ENCODE measurements around the gene PPIB. TPM values are rescaled to one million over a fixed set of nuclear protein-coding genes. Genes with fewer than 3 reads are reported as not detected.

Gene PPIB
- total RNA-seq, 1 experiment from 2014 or later, result 410 TPM

- BruUV-seq (replicated peaks), result no TSS peak
- CTCF ChIA-PET, result no interaction called here
Measured at GRCh38 chr15:64185146-64185911, 22.5 kb upstream of the PPIB start.

GRCh38 chr15:64182859-64183370 lies 20.1 kb upstream of the PPIB start:
- TF ChIP-seq, protein P1, sequence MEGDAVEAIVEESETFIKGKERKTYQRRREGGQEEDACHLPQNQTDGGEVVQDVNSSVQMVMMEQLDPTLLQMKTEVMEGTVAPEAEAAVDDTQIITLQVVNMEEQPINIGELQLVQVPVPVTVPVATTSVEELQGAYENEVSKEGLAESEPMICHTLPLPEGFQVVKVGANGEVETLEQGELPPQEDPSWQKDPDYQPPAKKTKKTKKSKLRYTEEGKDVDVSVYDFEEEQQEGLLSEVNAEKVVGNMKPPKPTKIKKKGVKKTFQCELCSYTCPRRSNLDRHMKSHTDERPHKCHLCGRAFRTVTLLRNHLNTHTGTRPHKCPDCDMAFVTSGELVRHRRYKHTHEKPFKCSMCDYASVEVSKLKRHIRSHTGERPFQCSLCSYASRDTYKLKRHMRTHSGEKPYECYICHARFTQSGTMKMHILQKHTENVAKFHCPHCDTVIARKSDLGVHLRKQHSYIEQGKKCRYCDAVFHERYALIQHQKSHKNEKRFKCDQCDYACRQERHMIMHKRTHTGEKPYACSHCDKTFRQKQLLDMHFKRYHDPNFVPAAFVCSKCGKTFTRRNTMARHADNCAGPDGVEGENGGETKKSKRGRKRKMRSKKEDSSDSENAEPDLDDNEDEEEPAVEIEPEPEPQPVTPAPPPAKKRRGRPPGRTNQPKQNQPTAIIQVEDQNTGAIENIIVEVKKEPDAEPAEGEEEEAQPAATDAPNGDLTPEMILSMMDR (conservative IDR thresholded peaks at IDR 0.05; ENCODE audit: low read depth, low read length), result no peak
- TF ChIP-seq EZH2 (IDR thresholded peaks at IDR 0.05; ENCODE audit: borderline replicate concordance, low read depth, low read length, poor library complexity, severe bottlenecking), result no peak
- Histone ChIP-seq H3K36me3 (ENCODE audit: insufficient read depth, low read length, poor library complexity, severe bottlenecking) (no peaks in the 10 kb centered on the region), H3K27me3 (replicated peaks; ENCODE audit: insufficient read depth, low read depth, low read length, poor library complexity) (no peaks in the 10 kb centered on the region), H3K4me3 (ENCODE audit: low read depth, low read length, poor library complexity, severe bottlenecking) (no peak overlapping the region), H3K9me3 (ENCODE audit: low read depth, low read length, poor library complexity, severe bottlenecking) (no peaks in the 10 kb centered on the region), H3K4me1 (ENCODE audit: insufficient read depth, low read length, poor library complexity, severe bottlenecking) (peaks cover 7% of the 10 kb centered on the region), H3K27ac (ENCODE audit: low read depth, low read length, poor library complexity, severe bottlenecking) (no peak overlapping the region)
- ChIA-PET POLR2A (ENCODE audit: low non-redundant PET) (no interaction called here), CTCF (no interaction called here)
- no TSS peak for BruUV-seq (replicated peaks)
- intact Hi-C loops (cut with micrococcal nuclease; ENCODE audit: unreplicated experiment), result no loop called here
- DNase-seq (ENCODE audit: low spot score), result no peak

More at GRCh38 chr15:64185146-64185911, 22.5 kb upstream of the PPIB start:
- Histone ChIP-seq H3K36me3 (ENCODE audit: insufficient read depth, low read length, poor library complexity, severe bottlenecking) (no peaks in the 10 kb centered on the region), H3K4me3 (ENCODE audit: low read depth, low read length, poor library complexity, severe bottlenecking) (no peak overlapping the region), H3K9me3 (ENCODE audit: low read depth, low read length, poor library complexity, severe bottlenecking) (no peaks in the 10 kb centered on the region), H3K4me1 (ENCODE audit: insufficient read depth, low read length, poor library complexity, severe bottlenecking) (peaks cover 30% of the 10 kb centered on the region), H3K27ac (ENCODE audit: low read depth, low read length, poor library complexity, severe bottlenecking) (no peak overlapping the region), H3K27me3 (replicated peaks; ENCODE audit: insufficient read depth, low read depth, low read length, poor library complexity) (no peaks in the 10 kb centered on the region)
- intact Hi-C loops (cut with micrococcal nuclease; ENCODE audit: unreplicated experiment), result no loop called here
- TF ChIP-seq EZH2 (IDR thresholded peaks at IDR 0.05; ENCODE audit: borderline replicate concordance, low read depth, low read length, poor library complexity, severe bottlenecking), result no peak
- TF ChIP-seq, protein P1 (conservative IDR thresholded peaks at IDR 0.05; ENCODE audit: low read depth, low read length), result no peak
- no peak for DNase-seq (ENCODE audit: low spot score)
- POLR2A ChIA-PET (ENCODE audit: low non-redundant PET), result no interaction called here

DNA sequence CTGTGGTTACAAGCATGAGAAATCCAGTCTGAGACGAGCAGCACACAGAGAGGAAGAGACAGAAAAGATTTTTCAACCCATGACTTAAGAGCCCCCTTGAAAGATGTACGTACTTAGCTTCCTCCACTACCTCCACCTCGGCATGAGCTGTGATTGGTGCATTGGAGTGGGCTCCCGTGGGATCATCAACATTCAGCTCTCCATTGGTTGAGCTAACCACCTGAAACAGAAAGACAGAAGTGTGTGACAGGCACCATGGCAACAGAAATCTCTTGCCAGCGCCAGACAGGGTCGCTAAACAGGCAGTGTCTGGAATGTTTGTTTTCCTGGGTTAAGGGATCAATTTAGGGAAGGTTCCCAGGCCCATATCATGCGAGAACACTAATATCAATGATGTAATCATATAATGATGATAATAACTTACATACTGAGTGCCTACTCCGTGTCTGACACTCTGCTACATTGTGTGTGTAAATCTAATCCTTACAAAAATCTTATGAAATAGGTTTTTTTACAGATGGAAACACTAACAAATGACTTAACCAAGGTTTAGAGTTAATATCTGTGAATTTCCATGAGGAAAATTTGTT lies 17.5 kb upstream of the PPIB start:
- Histone ChIP-seq H3K36me3 (ENCODE audit: insufficient read depth, low read length, poor library complexity, severe bottlenecking) (no peaks in the 10 kb centered on the region), H3K9me3 (ENCODE audit: low read depth, low read length, poor library complexity, severe bottlenecking) (no peaks in the 10 kb centered on the region), H3K4me1 (ENCODE audit: insufficient read depth, low read length, poor library complexity, severe bottlenecking) (no peaks in the 10 kb centered on the region), H3K27ac (ENCODE audit: low read depth, low read length, poor library complexity, severe bottlenecking) (no peak overlapping the region), H3K4me3 (ENCODE audit: low read depth, low read length, poor library complexity, severe bottlenecking) (no peak overlapping the region), H3K27me3 (replicated peaks; ENCODE audit: insufficient read depth, low read depth, low read length, poor library complexity) (no peaks in the 10 kb centered on the region)
- ChIA-PET POLR2A (ENCODE audit: low non-redundant PET) (no interaction called here), CTCF (no interaction called here)
- DNase-seq (ENCODE audit: low spot score), result no peak
- BruUV-seq (replicated peaks), result no TSS peak
- TF ChIP-seq, protein P1 (conservative IDR thresholded peaks at IDR 0.05; ENCODE audit: low read depth, low read length), result no peak
- no peak for TF ChIP-seq EZH2 (IDR thresholded peaks at IDR 0.05; ENCODE audit: borderline replicate concordance, low read depth, low read length, poor library complexity, severe bottlenecking)
- intact Hi-C loops (cut with micrococcal nuclease; ENCODE audit: unreplicated experiment), result no loop called here
